Mucosa of stomach (tissue), 1 donor: ENCODE measurements around the gene MAN2B2.
A peak's percentile ranks its signal among the peaks of the same experiment; 100 is the strongest.

Source experiments
- H3K27me3 ChIP-seq: one replicate; pipeline ENCODE4 v1.7.0; 2013; ENCODE audit warnings: mild to moderate bottlenecking, low read length; ENCODE audit not compliant: control insufficient read depth, insufficient read depth
- H3K36me3 ChIP-seq: one replicate; pipeline ENCODE4 v1.7.0; 2013; ENCODE audit warnings: low read length; ENCODE audit not compliant: control insufficient read depth, insufficient read depth
- H3K4me1 ChIP-seq: one replicate; pipeline ENCODE4 v1.7.0; 2013; ENCODE audit warnings: mild to moderate bottlenecking, low read length; ENCODE audit not compliant: control insufficient read depth, insufficient read depth
- H3K4me3 ChIP-seq: one replicate; pipeline ENCODE4 v1.7.0; 2013; ENCODE audit warnings: low read length
- H3K9ac ChIP-seq: one replicate; pipeline ENCODE4 v1.7.0; 2013; ENCODE audit warnings: mild to moderate bottlenecking, low read length, moderate library complexity
- H3K9me3 ChIP-seq: one replicate; pipeline ENCODE4 v1.7.0; 2013; ENCODE audit warnings: mild to moderate bottlenecking, low read length, moderate library complexity; ENCODE audit not compliant: control insufficient read depth
- donor health status: Pancreatic carcinoma.

The MAN2B2 gene

DNA sequence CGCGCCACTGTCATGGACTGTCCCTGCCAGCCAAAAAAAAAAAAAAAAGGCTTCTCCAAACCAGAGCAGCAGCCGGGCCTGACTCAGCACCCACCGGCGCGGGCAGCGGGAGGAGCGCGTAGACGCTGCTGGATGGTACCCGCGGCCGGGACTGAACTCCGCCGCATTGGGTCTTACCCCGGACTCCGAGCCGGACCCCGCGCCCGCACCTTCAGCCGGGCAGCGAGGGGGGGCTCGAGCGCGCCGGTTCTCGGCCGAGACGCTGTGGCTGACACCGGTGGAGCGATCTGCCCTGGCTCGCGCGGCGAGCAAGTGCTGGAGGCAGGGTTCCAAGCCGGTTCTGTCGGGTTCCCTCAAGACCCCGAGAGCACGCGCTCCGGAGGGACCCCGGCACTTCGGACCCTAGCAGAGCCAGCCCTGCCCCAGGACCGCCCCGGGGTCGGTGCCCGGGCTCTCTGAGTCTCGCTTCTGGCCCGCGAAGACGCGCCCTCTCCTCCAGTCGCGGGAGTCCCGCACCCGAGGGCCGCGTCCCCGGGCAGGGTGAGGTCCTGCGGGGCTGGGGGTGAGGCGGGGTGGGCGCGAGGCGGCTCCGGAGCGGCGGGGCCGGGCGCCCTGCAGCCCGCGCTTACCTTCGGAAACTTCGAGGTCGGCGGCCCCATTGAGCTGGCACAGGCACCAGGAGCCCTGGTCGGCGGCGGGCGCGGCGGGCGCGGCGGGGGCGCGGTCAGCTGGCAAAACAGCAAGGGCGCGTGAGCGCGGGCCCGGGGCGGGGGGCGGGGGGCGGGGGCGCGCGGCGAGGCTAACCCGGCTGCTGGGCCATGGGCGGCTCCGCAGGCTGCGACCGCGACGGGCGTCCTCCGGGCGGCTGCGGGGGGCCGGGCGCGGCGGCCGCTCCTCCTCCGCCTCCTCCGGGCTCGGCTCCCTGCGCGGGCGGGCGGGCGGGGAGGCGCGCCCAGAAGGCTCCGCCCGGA, 11.8 kb upstream of the MAN2B2 start:
- no peak overlapping the region for H3K4me3 ChIP-seq
- H3K27me3 ChIP-seq, result peaks cover 50% of the 10 kb centered on the region
- H3K4me1 ChIP-seq, result peaks cover 5% of the 10 kb centered on the region
- H3K9ac ChIP-seq, result no peak overlapping the region
- H3K9me3 ChIP-seq, result no peaks in the 10 kb centered on the region
- no peaks in the 10 kb centered on the region for H3K36me3 ChIP-seq

DNA sequence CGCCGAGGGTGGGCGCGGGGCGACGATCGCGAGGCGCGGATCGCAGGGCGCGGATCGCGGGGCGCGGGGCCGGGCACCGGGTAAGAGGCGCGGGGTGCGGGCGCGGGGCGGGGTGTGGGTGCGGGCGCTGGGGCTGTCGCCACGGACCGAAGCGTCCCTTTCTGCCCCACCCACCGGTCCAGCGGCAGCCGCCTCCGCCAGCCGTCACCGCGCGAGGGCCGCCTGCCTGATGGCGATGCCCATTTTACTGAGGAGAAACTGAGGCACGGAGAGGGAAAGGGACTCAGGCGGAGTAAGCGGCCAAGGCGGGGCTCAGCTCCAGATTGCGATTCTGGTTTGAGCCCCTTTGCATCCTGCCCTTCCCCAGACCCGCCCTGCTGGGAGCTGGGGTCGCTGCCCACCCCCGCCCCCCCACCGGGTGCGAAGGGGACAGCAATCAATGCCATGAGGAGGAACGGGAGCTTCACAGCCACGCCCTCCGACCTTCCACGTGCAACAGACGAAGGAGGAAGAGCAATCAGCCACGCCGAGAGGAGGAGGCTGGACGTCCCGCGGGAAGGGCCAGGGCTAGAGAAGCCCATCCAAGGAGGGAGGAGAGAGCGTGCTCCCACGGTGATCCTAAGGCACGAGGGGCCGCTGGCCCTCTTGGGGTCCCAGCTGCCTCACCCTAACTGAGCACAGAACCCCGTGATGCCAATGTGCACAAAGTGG, 10.9 kb upstream of the MAN2B2 start:
- no peak overlapping the region for H3K4me3 ChIP-seq
- H3K9me3 ChIP-seq, result no peaks in the 10 kb centered on the region
- H3K36me3 ChIP-seq, result no peaks in the 10 kb centered on the region
- H3K4me1 ChIP-seq, result peaks cover 5% of the 10 kb centered on the region
- no peak overlapping the region for H3K9ac ChIP-seq
- peaks cover 53% of the 10 kb centered on the region for H3K27me3 ChIP-seq

DNA sequence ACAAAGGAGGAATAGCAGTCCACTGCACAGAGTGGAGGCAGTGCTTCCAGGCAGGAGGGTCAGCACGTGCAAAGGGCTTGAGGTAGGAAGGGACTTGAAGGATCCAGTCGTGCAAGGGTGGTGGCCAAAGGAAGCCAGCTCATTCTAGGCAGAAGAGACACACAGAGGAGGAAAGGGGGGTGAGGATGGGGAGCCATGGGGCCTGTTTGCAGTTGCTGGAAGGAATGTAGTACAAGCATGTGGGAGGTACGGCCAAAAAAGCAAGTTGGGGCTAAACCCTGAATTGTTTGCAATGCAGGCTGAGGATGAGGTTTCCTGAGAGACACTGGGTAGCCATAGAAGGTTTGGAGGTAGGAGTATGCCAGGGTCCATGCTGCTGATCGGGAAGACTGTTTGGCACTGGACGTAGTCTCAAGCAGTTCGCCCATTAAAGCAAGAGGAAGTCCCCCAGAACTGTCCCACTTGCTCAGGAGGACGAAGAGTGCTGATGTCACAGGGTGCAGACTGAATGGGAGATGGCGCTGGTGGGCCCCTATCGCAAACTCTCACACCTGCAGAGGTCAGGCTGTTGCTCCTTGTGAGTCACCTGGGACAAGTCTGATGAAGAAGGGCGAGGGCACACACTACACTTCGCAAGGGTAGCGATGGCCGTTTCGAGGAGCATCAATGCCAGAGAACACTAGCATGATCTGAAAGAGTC, 9.1 kb upstream of the MAN2B2 start:
- peaks cover 51% of the 10 kb centered on the region for H3K27me3 ChIP-seq
- no peaks in the 10 kb centered on the region for H3K36me3 ChIP-seq
- peaks cover 5% of the 10 kb centered on the region for H3K4me1 ChIP-seq
- no peak overlapping the region for H3K4me3 ChIP-seq
- H3K9ac ChIP-seq, result no peak overlapping the region
- H3K9me3 ChIP-seq, result no peaks in the 10 kb centered on the region

DNA sequence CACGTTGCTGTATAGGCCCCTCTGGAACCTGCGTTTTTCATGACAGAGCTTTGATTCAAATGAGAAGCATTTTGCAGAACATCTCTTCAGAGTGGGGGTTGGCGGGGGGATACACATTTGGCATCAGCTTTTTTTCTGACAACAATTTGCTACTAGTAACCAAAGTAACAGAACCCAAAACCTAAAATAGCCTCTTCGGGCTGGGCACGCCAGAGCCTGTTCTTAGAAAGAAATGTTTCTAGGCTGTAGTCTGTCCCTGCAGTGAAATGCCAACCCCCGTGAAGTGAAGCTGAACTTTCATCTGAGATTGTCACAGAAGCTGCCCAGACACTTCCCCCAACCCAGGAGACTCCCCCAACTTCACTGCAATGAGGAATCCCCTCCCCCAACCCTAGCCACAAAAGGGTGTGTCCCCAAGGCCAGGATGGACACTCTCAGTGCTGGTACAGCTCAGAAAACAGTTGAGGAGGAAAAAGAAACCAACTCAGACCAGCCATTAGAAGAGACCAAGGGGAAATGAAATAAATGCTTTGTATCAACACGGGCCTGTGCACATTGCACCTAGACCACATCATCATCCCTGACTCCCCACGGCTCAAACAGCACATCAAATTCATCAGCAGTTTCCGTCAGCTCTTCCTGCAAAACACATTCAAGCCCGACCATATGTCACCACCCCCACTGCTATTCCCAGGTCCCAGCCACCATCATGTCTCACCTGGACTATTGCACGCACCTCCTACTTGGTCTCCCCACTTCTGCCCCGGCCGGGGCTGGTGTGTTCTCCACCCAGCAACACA, 8.4 kb upstream of the MAN2B2 start:
- Histone ChIP-seq H3K27me3 (peaks cover 45% of the 10 kb centered on the region), H3K36me3 (no peaks in the 10 kb centered on the region), H3K9me3 (no peaks in the 10 kb centered on the region), H3K4me3 (no peak overlapping the region), H3K9ac (no peak overlapping the region), H3K4me1 (peaks cover 5% of the 10 kb centered on the region)

DNA sequence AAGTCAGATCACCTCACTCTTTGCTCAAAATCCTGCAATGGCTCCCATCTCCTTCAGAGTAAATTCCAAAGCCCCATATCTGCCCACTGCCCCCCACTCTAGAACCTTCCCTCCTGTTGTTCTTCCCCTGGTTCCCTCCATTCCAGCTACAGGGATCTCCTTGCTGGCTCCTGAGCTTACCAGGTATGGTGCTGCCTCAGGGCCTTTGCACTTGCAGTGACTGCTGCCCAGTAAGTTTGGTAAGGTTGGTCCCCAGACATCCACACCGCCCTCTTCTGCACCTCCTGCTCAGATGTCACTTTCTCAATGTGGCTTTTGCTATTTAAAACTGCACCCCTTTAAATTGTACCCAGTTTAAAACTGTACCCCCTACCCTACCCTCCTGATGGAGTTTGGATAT, 7.8 kb upstream of the MAN2B2 start:
- no peaks in the 10 kb centered on the region for H3K9me3 ChIP-seq
- peaks cover 39% of the 10 kb centered on the region for H3K27me3 ChIP-seq
- H3K9ac ChIP-seq, result no peak overlapping the region
- no peak overlapping the region for H3K4me3 ChIP-seq
- no peaks in the 10 kb centered on the region for H3K36me3 ChIP-seq
- peaks cover 5% of the 10 kb centered on the region for H3K4me1 ChIP-seq

DNA sequence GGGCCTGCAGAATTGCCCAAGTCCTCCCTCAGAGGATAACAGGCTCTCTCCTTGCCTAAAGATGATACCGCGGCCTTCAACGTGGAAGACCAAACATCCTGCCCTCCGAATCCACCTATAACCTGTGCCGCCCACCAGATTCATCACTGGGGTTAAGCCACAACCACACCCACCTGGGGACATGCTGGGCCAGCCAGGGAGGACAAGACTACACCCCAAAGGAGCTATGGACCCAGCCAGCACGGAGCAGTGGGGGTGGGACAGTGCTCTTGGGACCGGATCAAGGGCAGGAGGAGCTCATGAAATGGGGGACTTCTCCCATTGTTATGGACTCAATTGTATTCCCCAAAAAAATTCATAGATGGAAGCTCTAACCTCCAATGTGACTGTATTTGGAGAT, 6.8 kb upstream of the MAN2B2 start:
- Histone ChIP-seq H3K4me1 (peaks cover 5% of the 10 kb centered on the region), H3K27me3 (peaks cover 30% of the 10 kb centered on the region), H3K36me3 (no peaks in the 10 kb centered on the region), H3K9me3 (no peaks in the 10 kb centered on the region), H3K9ac (no peak overlapping the region), H3K4me3 (no peak overlapping the region)

DNA sequence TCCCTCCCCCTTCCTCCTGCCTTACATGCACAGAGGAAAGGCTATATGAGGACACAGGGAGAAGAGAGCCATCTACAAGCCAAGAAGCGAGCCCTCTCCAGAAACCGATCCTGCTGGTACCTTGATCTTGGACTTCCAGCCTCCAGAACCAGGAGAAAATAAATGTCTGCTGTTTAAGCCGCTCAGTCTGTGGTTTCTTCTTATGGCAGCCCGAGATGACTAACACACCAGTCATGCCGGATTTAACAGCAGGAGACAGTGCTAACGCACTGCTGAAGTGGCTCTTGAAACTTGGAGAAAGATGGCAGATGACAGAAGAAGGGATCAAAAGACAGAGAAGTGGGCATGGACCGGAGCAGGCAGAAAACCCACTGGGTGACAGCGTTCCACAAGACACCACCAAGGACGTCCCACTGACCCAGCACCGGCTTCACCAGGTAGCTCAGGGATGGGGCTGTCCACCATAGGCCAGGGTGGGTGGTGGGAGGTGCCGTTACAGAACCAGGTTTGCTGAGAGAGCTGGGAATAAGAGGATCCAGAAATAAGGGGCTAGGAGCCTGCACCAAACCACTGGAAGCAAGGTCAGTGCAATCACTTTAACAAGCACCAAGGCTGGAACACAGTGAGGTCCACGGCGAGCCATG, 6.2 kb upstream of the MAN2B2 start:
- Histone ChIP-seq H3K27me3 (peaks cover 28% of the 10 kb centered on the region), H3K9ac (no peak overlapping the region), H3K4me1 (peaks cover 5% of the 10 kb centered on the region), H3K9me3 (no peaks in the 10 kb centered on the region), H3K4me3 (no peak overlapping the region), H3K36me3 (no peaks in the 10 kb centered on the region)

DNA sequence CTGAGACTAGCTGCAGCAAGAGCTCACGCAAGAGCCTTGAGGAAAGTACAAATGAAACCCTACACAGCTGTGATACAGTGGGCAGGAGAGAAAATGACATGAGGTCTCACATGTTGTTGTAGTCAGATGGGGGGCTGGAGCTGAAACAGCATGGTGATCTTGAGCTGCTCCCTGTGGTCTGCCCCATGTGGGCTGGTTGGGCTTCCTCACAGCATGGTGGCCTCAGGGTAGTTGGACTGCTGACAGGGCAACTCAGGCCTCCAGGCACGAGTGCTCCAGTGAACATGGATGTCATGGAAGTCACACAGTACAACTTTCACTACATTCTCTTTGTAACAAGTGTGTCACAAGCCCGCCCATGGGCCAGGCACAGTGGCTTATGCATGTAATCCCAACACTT, 3.4 kb upstream of the MAN2B2 start:
- Histone ChIP-seq H3K9ac (no peak overlapping the region), H3K4me1 (peaks cover 22% of the 10 kb centered on the region), H3K4me3 (no peak overlapping the region), H3K9me3 (no peaks in the 10 kb centered on the region), H3K27me3 (peaks cover 10% of the 10 kb centered on the region), H3K36me3 (no peaks in the 10 kb centered on the region)

DNA sequence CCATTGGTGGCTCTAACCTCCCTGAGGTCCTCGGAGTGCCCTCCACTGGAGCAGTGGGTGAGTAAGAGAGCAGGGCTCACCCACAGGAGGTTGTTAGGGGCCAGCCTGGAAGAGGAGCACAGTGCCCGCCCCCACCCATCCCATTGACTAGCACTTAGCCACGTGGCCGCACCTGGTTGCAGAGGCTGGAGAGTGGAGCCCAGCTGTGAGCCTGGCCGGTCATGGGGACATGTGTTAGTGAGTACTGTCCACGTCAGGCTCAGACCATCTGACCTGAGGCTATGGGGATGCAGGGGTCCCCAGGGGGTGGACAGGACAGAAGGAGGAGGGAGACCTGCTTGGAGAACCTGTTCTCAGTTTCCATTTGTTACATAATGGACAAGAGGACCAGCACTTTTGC, 1.4 kb upstream of the MAN2B2 start:
- peaks cover 5% of the 10 kb centered on the region for H3K36me3 ChIP-seq
- H3K4me1 ChIP-seq, result peaks cover 26% of the 10 kb centered on the region
- peaks cover 4% of the 10 kb centered on the region for H3K27me3 ChIP-seq
- no peak overlapping the region for H3K9ac ChIP-seq
- no peaks in the 10 kb centered on the region for H3K9me3 ChIP-seq
- no peak overlapping the region for H3K4me3 ChIP-seq

DNA sequence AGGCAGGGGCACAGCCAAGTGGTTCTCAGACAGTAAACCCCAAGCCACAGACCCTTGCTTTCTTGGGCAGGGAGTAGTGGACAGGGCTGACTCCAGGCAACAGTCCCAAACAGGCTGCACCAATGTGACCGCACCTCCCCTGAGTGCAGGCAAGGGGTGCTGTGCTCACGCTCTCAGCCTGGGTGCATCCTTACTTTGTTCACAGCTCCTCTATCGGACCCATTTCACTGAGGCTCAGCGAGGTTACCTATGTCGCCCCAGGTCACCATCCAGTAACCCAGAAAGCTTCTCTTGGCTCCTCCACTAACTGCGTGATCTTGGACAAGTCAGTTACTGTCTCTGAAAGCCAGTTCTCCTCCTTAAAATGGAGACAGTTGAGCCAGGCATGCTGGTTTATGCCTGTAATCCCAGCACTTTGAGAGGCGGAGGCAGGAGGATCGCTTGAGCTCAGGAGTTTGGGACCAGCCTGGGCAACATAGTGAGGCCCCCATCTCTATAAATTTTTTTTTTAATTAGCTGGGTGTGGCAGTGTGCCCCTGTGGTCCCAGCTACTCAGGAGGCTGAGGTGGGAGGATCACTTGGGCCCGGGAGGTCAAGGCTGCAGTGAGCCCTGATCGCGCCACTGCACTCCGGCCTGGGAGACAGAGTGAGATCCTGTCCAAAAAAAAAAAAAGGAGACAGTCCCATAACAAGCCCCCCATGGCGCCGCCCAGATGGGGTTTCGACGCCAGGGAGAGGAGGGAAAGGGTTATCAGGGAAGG, 823 bp upstream of the MAN2B2 start:
- Histone ChIP-seq H3K4me1 (peaks cover 26% of the 10 kb centered on the region), H3K36me3 (peaks cover 10% of the 10 kb centered on the region), H3K27me3 (no peaks in the 10 kb centered on the region), H3K4me3 (peak overlapping the region; percentile 60), H3K9me3 (no peaks in the 10 kb centered on the region), H3K9ac (peak overlapping the region; percentile 87)
